Measurements from ENCODE around the gene TRIM52. TPM values are rescaled to one million over a fixed set of nuclear protein-coding genes. Genes with fewer than 3 reads are reported as not detected.

The TRIM52 gene
- total and polyA plus RNA-seq, 9 of the 15 experiments (the other 6 are each of a cell fraction or from before 2014, with no cell fraction given) = 3.3 to 21.9 (median 13.5) TPM

DNA sequence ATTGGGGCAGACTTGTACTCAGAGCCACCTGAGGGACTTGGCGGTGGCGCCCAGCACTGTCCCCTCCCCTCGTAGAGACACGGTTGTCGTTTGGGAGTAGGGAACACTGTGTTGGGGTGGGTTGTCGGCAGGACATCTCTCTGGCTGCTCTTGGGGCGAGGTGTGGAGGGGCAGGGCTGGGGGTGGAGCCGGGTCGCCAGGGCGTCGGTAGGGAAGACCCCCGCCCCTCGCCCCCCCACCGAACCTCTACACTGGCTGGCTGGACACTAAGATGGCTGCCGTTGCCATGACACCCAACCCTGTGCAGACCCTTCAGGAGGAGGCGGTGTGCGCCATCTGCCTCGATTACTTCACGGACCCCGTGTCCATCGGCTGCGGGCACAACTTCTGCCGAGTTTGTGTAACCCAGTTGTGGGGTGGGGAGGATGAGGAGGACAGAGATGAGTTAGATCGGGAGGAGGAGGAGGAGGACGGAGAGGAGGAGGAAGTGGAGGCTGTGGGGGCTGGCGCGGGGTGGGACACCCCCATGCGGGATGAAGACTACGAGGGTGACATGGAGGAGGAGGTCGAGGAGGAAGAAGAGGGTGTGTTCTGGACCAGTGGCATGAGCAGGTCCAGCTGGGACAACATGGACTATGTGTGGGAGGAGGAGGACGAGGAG is 37.1 kb downstream of the TRIM52 start (continued):
- no peak for TF ChIP-seq NR2C1 (IDR thresholded peaks at IDR 0.05)
- TF ChIP-seq NR2C1 (tag; IDR thresholded peaks at IDR 0.05) = no peak
- TF ChIP-seq, protein P1, sequence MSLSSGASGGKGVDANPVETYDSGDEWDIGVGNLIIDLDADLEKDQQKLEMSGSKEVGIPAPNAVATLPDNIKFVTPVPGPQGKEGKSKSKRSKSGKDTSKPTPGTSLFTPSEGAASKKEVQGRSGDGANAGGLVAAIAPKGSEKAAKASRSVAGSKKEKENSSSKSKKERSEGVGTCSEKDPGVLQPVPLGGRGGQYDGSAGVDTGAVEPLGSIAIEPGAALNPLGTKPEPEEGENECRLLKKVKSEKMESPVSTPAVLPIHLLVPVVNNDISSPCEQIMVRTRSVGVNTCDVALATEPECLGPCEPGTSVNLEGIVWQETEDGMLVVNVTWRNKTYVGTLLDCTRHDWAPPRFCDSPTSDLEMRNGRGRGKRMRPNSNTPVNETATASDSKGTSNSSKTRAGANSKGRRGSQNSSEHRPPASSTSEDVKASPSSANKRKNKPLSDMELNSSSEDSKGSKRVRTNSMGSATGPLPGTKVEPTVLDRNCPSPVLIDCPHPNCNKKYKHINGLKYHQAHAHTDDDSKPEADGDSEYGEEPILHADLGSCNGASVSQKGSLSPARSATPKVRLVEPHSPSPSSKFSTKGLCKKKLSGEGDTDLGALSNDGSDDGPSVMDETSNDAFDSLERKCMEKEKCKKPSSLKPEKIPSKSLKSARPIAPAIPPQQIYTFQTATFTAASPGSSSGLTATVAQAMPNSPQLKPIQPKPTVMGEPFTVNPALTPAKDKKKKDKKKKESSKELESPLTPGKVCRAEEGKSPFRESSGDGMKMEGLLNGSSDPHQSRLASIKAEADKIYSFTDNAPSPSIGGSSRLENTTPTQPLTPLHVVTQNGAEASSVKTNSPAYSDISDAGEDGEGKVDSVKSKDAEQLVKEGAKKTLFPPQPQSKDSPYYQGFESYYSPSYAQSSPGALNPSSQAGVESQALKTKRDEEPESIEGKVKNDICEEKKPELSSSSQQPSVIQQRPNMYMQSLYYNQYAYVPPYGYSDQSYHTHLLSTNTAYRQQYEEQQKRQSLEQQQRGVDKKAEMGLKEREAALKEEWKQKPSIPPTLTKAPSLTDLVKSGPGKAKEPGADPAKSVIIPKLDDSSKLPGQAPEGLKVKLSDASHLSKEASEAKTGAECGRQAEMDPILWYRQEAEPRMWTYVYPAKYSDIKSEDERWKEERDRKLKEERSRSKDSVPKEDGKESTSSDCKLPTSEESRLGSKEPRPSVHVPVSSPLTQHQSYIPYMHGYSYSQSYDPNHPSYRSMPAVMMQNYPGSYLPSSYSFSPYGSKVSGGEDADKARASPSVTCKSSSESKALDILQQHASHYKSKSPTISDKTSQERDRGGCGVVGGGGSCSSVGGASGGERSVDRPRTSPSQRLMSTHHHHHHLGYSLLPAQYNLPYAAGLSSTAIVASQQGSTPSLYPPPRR (CRISPR knock-in tag; IDR thresholded peaks at IDR 0.05; ENCODE audit: borderline replicate concordance) = no peak
- no peak for TF ChIP-seq CREB3L1 (IDR thresholded peaks at IDR 0.05; ENCODE audit: borderline replicate concordance, low read depth)
- TF ChIP-seq, protein P2, sequence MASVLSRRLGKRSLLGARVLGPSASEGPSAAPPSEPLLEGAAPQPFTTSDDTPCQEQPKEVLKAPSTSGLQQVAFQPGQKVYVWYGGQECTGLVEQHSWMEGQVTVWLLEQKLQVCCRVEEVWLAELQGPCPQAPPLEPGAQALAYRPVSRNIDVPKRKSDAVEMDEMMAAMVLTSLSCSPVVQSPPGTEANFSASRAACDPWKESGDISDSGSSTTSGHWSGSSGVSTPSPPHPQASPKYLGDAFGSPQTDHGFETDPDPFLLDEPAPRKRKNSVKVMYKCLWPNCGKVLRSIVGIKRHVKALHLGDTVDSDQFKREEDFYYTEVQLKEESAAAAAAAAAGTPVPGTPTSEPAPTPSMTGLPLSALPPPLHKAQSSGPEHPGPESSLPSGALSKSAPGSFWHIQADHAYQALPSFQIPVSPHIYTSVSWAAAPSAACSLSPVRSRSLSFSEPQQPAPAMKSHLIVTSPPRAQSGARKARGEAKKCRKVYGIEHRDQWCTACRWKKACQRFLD (CRISPR knock-in tag; IDR thresholded peaks at IDR 0.05) = no peak
- TF ChIP-seq KHSRP (IDR thresholded peaks at IDR 0.05) = no peak
- no peak for TF ChIP-seq TBL1XR1 (IDR thresholded peaks at IDR 0.05; ENCODE audit: low read length in 2 of 2)
- TF ChIP-seq ZNF655 (CRISPR knock-in tag; IDR thresholded peaks at IDR 0.05) = no peak
- TF ChIP-seq STAT6 (CRISPR knock-in tag; IDR thresholded peaks at IDR 0.05) = no peak
- TF ChIP-seq ZNF696 (CRISPR knock-in tag; conservative IDR thresholded peaks at IDR 0.05) = no peak
- no peak for TF ChIP-seq CBFB (CRISPR knock-in tag; IDR thresholded peaks at IDR 0.05)
- no peak for TF ChIP-seq ZNF77 (CRISPR knock-in tag; IDR thresholded peaks at IDR 0.05)
- peak; percentile 10; the same call in 1 of the 2 replicates for TF ChIP-seq POLR2A (conservative IDR thresholded peaks at IDR 0.05)
- TF ChIP-seq ZNF239 (CRISPR knock-in tag; IDR thresholded peaks at IDR 0.05) = no peak
- peak; percentile 94 for TF ChIP-seq RFX1 (IDR thresholded peaks at IDR 0.05)
- TF ChIP-seq PREB (CRISPR knock-in tag; IDR thresholded peaks at IDR 0.05) = no peak
